Skeletal muscle satellite cell (primary cell): ENCODE data around the gene KLHL29.

Experiments
- H3K27me3 ChIP-seq: 2 replicates; pipeline ENCODE4 v1.7.0; 2013; ENCODE audit warnings: low read length; ENCODE audit not compliant: control insufficient read depth, insufficient read depth
- H3K36me3 ChIP-seq: 2 replicates; pipeline ENCODE4 v1.7.0; 2013; ENCODE audit warnings: mild to moderate bottlenecking, control low read depth, low read length; ENCODE audit not compliant: insufficient read depth
- H3K4me1 ChIP-seq: 2 replicates; pipeline ENCODE4 v1.7.0; 2013; ENCODE audit warnings: low read length; ENCODE audit not compliant: control insufficient read depth, insufficient read depth
- H3K4me2 ChIP-seq: 2 replicates; pipeline ENCODE4 v1.7.0; 2013; ENCODE audit warnings: mild to moderate bottlenecking, low read length
- H3K4me3 ChIP-seq: 2 replicates; pipeline ENCODE4 v1.7.0; 2013; ENCODE audit warnings: low read length
- H3K9ac ChIP-seq: 2 replicates; pipeline ENCODE4 v1.7.0; 2013; ENCODE audit warnings: mild to moderate bottlenecking, low read depth, low read length, moderate library complexity
- H3K9me3 ChIP-seq: replicated peaks from 2 replicates; pipeline ENCODE4 v1.7.0; 2013; ENCODE audit warnings: mild to moderate bottlenecking, control low read depth, low read length

Gene KLHL29

GRCh38 chr2:23492337-23492675, 107.3 kb downstream of the KLHL29 start:
- Histone ChIP-seq H3K4me2 (no peak overlapping the region), H3K9ac (no peak overlapping the region), H3K9me3 (no peaks in the 10 kb centered on the region), H3K4me3 (no peak overlapping the region), H3K36me3 (no peaks in the 10 kb centered on the region), H3K4me1 (peaks cover 22% of the 10 kb centered on the region), H3K27me3 (no peaks in the 10 kb centered on the region)

DNA sequence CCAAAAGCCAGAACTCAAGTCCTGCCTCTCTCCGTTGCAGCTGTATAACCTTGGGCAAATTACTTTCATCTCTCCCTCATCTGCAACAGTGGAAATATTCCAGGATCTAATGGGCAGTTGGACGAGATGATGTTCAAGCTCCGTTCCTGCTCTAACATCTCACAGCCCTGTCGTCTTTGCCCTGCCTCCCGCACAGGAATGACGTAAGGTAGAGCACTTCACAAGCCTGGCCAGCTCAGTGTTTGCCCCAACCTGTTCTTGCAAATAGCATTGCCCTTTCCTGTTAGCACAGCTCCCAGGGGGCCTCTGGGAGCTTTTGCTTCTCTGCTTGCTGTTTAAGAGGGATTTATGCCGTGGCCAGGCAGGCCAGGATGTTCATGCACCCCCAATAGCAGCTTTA, 107.9 kb downstream of the KLHL29 start:
- no peaks in the 10 kb centered on the region for H3K9me3 ChIP-seq
- H3K36me3 ChIP-seq = no peaks in the 10 kb centered on the region
- H3K27me3 ChIP-seq = no peaks in the 10 kb centered on the region
- no peak overlapping the region for H3K4me3 ChIP-seq
- peaks cover 28% of the 10 kb centered on the region for H3K4me1 ChIP-seq
- no peak overlapping the region for H3K9ac ChIP-seq
- no peak overlapping the region for H3K4me2 ChIP-seq

DNA sequence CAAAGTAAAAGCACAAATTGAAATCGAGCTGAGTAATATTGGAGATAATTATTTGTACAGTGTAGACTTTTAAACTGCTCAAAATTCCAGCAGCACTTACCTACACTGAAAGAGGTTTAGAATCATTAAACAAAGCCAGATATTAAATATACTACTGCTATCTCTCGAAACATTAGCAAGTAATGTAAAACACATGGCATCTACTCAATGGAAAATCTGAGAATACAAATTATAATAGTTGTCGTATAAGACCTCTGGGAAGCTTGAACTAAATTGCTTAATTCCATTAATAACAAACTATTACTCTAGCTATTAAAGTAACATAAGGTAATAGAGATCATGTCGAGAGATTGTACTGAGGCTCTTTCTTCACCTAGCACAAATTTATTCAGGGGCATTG, 108.9 kb downstream of the KLHL29 start:
- Histone ChIP-seq H3K9me3 (no peaks in the 10 kb centered on the region), H3K4me2 (no peak overlapping the region), H3K4me1 (peaks cover 37% of the 10 kb centered on the region), H3K9ac (no peak overlapping the region), H3K27me3 (no peaks in the 10 kb centered on the region), H3K4me3 (no peak overlapping the region), H3K36me3 (no peaks in the 10 kb centered on the region)

DNA sequence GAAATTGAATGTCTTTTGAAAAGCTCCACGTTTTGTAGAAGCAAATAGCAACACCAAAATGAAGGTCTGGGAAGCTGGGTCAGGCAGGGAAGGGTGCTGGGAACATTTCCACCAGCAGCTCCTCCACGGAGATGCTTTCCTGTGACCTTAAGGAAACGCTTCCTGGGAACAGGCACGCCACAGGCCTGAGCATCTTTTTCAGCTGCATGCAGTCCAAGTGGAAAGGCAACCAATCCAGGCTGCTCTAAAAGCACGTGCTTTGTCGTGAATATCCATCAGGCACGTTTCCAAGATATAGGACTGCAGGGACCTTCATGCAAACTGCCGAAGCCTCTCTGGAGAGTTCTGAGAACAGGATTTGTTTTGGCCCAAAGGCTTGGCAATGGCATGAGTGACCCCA, 109.3 kb downstream of the KLHL29 start:
- Histone ChIP-seq H3K9ac (no peak overlapping the region), H3K4me3 (no peak overlapping the region), H3K4me2 (no peak overlapping the region), H3K36me3 (no peaks in the 10 kb centered on the region), H3K27me3 (no peaks in the 10 kb centered on the region), H3K4me1 (peaks cover 42% of the 10 kb centered on the region), H3K9me3 (no peaks in the 10 kb centered on the region)

GRCh38 chr2:23495661-23496114, 110.7 kb downstream of the KLHL29 start:
- H3K36me3 ChIP-seq = no peaks in the 10 kb centered on the region
- H3K9me3 ChIP-seq = no peaks in the 10 kb centered on the region
- no peaks in the 10 kb centered on the region for H3K27me3 ChIP-seq
- H3K4me3 ChIP-seq = no peak overlapping the region
- H3K4me1 ChIP-seq = peaks cover 43% of the 10 kb centered on the region
- no peak overlapping the region for H3K4me2 ChIP-seq
- no peak overlapping the region for H3K9ac ChIP-seq

DNA sequence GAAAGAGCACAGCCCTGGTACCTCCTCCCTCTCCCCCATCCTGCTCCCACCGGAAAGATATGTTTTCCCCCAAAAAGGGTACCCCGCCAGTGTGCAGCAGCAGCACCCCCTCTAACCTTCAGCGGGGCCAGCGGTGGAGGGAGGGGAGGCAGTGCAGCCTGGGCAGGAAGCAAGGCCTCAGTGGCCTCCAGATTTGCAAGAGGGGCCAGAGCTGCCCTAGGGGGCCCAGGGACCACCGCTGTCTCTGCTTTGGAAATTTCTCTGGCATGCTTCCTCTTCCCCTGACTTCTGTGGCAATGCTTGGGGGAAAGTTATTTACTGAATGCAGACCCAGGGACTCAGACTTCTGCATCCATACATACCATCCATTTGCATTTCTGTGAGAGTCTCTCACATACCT, 111.5 kb downstream of the KLHL29 start:
- H3K4me2 ChIP-seq = peak overlapping the region; percentile 11
- no peaks in the 10 kb centered on the region for H3K27me3 ChIP-seq
- no peak overlapping the region for H3K4me3 ChIP-seq
- no peaks in the 10 kb centered on the region for H3K36me3 ChIP-seq
- H3K4me1 ChIP-seq = peaks cover 43% of the 10 kb centered on the region
- H3K9ac ChIP-seq = no peak overlapping the region
- no peaks in the 10 kb centered on the region for H3K9me3 ChIP-seq

- H3K4me3 ChIP-seq = no peak overlapping the region
- peak overlapping the region; percentile 11 for H3K4me2 ChIP-seq
- peaks cover 43% of the 10 kb centered on the region for H3K4me1 ChIP-seq
- H3K27me3 ChIP-seq = no peaks in the 10 kb centered on the region
- H3K9me3 ChIP-seq = no peaks in the 10 kb centered on the region
- no peak overlapping the region for H3K9ac ChIP-seq
- H3K36me3 ChIP-seq = no peaks in the 10 kb centered on the region
Measured at GRCh38 chr2:23497063-23497462, 112.1 kb downstream of the KLHL29 start.

GRCh38 chr2:23497536-23497935, 112.6 kb downstream of the KLHL29 start:
- peak overlapping the region; percentile 11 for H3K4me2 ChIP-seq
- H3K4me1 ChIP-seq = peaks cover 43% of the 10 kb centered on the region
- H3K4me3 ChIP-seq = no peak overlapping the region
- H3K9me3 ChIP-seq = no peaks in the 10 kb centered on the region
- no peak overlapping the region for H3K9ac ChIP-seq
- H3K36me3 ChIP-seq = no peaks in the 10 kb centered on the region
- no peaks in the 10 kb centered on the region for H3K27me3 ChIP-seq

GRCh38 chr2:23498943-23499342, 114.0 kb downstream of the KLHL29 start:
- Histone ChIP-seq H3K4me3 (no peak overlapping the region), H3K9me3 (no peaks in the 10 kb centered on the region), H3K9ac (no peak overlapping the region), H3K4me1 (peaks cover 43% of the 10 kb centered on the region), H3K27me3 (no peaks in the 10 kb centered on the region), H3K36me3 (no peaks in the 10 kb centered on the region), H3K4me2 (peak overlapping the region; percentile 35)

DNA sequence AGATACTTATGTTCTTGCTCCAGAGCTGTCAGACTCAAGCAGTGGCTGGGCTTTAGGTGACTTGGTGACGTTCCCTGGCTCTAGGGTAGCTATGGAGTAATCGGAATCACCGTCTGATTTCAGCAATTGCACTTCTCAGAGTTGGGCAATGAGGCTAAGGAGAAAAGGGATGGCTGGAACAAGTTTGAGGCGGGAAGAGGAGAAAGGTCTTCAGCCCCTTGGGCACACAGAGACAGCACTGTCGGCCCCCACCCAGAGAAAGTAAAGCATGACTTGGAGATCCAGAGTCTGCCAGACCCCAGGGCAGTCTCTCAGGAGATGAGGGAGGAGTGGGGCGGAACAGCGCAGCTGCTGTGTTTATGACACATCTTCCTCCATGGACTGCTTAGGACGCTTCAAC, 114.5 kb downstream of the KLHL29 start:
- Histone ChIP-seq H3K4me2 (peak overlapping the region; percentile 23), H3K4me3 (no peak overlapping the region), H3K27me3 (no peaks in the 10 kb centered on the region), H3K9me3 (no peaks in the 10 kb centered on the region), H3K9ac (no peak overlapping the region), H3K4me1 (peaks cover 43% of the 10 kb centered on the region), H3K36me3 (no peaks in the 10 kb centered on the region)

GRCh38 chr2:23500836-23501235, 115.9 kb downstream of the KLHL29 start:
- Histone ChIP-seq H3K4me1 (peaks cover 39% of the 10 kb centered on the region), H3K36me3 (no peaks in the 10 kb centered on the region), H3K9ac (no peak overlapping the region), H3K9me3 (no peaks in the 10 kb centered on the region), H3K4me3 (no peak overlapping the region), H3K27me3 (no peaks in the 10 kb centered on the region), H3K4me2 (no peak overlapping the region)

DNA sequence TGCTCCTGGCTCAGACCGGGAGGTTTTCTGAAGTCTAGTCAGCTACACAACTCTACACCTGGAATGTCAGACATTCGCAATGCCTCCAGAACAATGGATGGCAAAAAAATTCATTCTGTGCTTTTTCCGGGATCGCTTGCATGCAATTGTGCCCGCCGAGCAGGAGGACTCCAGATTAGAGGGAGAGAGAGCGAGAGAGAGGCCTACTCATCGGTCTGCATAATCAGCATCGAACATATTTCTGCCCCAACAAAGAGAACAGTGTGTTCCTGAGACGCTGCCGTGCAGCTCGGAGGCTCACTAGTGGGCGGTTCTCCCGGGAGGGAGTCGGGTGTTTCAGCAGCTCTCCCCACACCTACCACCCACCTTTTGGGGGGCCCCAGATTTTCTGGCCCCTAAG, 117.1 kb downstream of the KLHL29 start:
- Histone ChIP-seq H3K4me3 (no peak overlapping the region), H3K4me2 (no peak overlapping the region), H3K36me3 (no peaks in the 10 kb centered on the region), H3K27me3 (no peaks in the 10 kb centered on the region), H3K9ac (no peak overlapping the region), H3K4me1 (peaks cover 26% of the 10 kb centered on the region), H3K9me3 (no peaks in the 10 kb centered on the region)
